ENCODE measurements around the gene UGT2B7. TPM values are rescaled to one million over a fixed set of nuclear protein-coding genes. Genes with fewer than 3 reads are reported as not detected.

The UGT2B7 gene
- total and polyA plus RNA-seq, 2 experiments from 2014 or later: not detected

DNA sequence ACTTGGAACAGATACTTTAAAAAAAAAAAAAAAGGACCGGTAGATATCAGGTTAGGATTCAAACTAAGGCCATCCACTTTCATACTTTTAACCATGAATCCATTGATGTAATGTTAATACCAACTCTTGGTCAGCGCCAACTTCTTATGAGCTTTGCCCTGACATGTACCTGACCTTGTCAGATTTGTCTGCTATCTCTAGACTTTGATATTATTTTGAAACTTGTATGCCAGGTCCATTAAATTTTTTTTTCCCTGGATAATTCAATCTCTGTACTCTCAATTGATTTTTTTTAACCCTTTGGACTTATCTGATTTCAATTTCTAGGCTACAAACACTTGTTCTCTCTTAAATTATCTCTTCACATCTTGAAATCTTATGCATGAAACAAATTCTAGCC, 27.2 kb upstream of the UGT2B7 start:
- DNase-seq (ENCODE audit: low spot score): no peak
- Histone ChIP-seq H3K9me2 (ENCODE audit: insufficient read depth) (no peaks in the 10 kb centered on the region), H3K4me2 (no peak overlapping the region), H3K36me3 (ENCODE audit: insufficient read depth) (no peaks in the 10 kb centered on the region), H3K4me3 (no peak overlapping the region), H3K4me1 (ENCODE audit: insufficient read depth) (no peaks in the 10 kb centered on the region), H3F3A (replicated peaks; ENCODE audit: low read depth) (no peaks in the 10 kb centered on the region), H3K27ac (ENCODE audit: low read depth) (no peak overlapping the region), H4K20me1 (replicated peaks; ENCODE audit: insufficient read depth) (no peaks in the 10 kb centered on the region), H3K79me2 (replicated peaks; ENCODE audit: insufficient read depth) (no peaks in the 10 kb centered on the region), H3K27me3 (ENCODE audit: insufficient read depth) (no peaks in the 10 kb centered on the region), H2AFZ (no peak overlapping the region)
- H3K36me3 Mint-ChIP-seq (ENCODE audit: low read depth): no peaks in the 10 kb centered on the region
- TF ChIP-seq, protein P1, sequence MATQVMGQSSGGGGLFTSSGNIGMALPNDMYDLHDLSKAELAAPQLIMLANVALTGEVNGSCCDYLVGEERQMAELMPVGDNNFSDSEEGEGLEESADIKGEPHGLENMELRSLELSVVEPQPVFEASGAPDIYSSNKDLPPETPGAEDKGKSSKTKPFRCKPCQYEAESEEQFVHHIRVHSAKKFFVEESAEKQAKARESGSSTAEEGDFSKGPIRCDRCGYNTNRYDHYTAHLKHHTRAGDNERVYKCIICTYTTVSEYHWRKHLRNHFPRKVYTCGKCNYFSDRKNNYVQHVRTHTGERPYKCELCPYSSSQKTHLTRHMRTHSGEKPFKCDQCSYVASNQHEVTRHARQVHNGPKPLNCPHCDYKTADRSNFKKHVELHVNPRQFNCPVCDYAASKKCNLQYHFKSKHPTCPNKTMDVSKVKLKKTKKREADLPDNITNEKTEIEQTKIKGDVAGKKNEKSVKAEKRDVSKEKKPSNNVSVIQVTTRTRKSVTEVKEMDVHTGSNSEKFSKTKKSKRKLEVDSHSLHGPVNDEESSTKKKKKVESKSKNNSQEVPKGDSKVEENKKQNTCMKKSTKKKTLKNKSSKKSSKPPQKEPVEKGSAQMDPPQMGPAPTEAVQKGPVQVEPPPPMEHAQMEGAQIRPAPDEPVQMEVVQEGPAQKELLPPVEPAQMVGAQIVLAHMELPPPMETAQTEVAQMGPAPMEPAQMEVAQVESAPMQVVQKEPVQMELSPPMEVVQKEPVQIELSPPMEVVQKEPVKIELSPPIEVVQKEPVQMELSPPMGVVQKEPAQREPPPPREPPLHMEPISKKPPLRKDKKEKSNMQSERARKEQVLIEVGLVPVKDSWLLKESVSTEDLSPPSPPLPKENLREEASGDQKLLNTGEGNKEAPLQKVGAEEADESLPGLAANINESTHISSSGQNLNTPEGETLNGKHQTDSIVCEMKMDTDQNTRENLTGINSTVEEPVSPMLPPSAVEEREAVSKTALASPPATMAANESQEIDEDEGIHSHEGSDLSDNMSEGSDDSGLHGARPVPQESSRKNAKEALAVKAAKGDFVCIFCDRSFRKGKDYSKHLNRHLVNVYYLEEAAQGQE (IDR thresholded peaks at IDR 0.05; ENCODE audit: unreplicated experiment): no peak
- TF ChIP-seq, protein P2, sequence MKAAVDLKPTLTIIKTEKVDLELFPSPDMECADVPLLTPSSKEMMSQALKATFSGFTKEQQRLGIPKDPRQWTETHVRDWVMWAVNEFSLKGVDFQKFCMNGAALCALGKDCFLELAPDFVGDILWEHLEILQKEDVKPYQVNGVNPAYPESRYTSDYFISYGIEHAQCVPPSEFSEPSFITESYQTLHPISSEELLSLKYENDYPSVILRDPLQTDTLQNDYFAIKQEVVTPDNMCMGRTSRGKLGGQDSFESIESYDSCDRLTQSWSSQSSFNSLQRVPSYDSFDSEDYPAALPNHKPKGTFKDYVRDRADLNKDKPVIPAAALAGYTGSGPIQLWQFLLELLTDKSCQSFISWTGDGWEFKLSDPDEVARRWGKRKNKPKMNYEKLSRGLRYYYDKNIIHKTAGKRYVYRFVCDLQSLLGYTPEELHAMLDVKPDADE (IDR thresholded peaks at IDR 0.05): no peak
- TF ChIP-seq POLR2AphosphoS5 (IDR thresholded peaks at IDR 0.05; ENCODE audit: low read depth): no peak
- TF ChIP-seq, protein P3, sequence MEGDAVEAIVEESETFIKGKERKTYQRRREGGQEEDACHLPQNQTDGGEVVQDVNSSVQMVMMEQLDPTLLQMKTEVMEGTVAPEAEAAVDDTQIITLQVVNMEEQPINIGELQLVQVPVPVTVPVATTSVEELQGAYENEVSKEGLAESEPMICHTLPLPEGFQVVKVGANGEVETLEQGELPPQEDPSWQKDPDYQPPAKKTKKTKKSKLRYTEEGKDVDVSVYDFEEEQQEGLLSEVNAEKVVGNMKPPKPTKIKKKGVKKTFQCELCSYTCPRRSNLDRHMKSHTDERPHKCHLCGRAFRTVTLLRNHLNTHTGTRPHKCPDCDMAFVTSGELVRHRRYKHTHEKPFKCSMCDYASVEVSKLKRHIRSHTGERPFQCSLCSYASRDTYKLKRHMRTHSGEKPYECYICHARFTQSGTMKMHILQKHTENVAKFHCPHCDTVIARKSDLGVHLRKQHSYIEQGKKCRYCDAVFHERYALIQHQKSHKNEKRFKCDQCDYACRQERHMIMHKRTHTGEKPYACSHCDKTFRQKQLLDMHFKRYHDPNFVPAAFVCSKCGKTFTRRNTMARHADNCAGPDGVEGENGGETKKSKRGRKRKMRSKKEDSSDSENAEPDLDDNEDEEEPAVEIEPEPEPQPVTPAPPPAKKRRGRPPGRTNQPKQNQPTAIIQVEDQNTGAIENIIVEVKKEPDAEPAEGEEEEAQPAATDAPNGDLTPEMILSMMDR (conservative IDR thresholded peaks at IDR 0.05; ENCODE audit: low read depth in 2 of 2): no peak
- TF ChIP-seq NANOG (IDR thresholded peaks at IDR 0.05; ENCODE audit: borderline replicate concordance): no peak
- TF ChIP-seq EZH2 (IDR thresholded peaks at IDR 0.05; ENCODE audit: low read depth, unreplicated experiment): no peak
- TF ChIP-seq EZH2phosphoT487 (IDR thresholded peaks at IDR 0.05; ENCODE audit: unreplicated experiment): no peak
- TF ChIP-seq CREB1 (CRISPR knock-in tag; IDR thresholded peaks at IDR 0.05; ENCODE audit: low read depth): no peak
- no peak for TF ChIP-seq ZNF114 (CRISPR knock-in tag; IDR thresholded peaks at IDR 0.05)
- no peak for TF ChIP-seq STAT1 (IDR thresholded peaks at IDR 0.05; ENCODE audit: unreplicated experiment)
- H3K4me1 Mint-ChIP-seq: no peaks in the 10 kb centered on the region
- no peak overlapping the region for H3K4me3 Mint-ChIP-seq
- no peaks in the 10 kb centered on the region for H3K27me3 Mint-ChIP-seq (ENCODE audit: insufficient read depth, low read depth, poor library complexity)
- ATAC-seq: no peak
- no peak overlapping the region; the same call in 1 of the 2 replicates for H3K27ac Mint-ChIP-seq
- no peaks in the 10 kb centered on the region for H3K9me3 Mint-ChIP-seq

DNA sequence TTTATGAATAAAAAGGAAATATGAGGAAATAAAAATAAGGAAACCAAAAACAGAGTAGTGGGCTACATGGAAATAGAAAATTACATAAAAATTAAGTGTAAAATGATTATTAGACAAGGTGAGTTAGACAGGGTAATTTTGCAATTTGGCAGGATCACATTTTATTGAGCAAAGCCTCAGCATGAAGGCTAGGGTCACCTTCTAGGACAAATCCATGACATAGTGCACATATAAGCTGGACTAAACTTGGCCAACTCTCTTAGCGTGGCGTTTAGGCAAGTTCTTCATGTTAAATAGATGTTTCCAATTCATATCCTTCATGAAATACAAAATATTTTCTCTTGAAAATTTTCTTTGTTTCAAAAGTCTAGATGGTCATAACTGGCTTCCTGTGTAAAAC, 25.7 kb upstream of the UGT2B7 start:
- H3K4me3 ChIP-seq: no peak overlapping the region
- DNase-seq (ENCODE audit: low spot score) (no peak), ATAC-seq (no peak)
- no peaks in the 10 kb centered on the region for H3K4me1 Mint-ChIP-seq
- no peaks in the 10 kb centered on the region for H3K79me2 ChIP-seq (replicated peaks; ENCODE audit: insufficient read depth)
- H3K4me2 ChIP-seq: no peak overlapping the region
- H3K9me3 Mint-ChIP-seq: no peaks in the 10 kb centered on the region
- no peaks in the 10 kb centered on the region for H3K27me3 ChIP-seq (ENCODE audit: insufficient read depth)
- H2AFZ ChIP-seq: no peak overlapping the region
- no peak overlapping the region for H3K27ac ChIP-seq (ENCODE audit: low read depth)
- TF ChIP-seq EZH2 (IDR thresholded peaks at IDR 0.05; ENCODE audit: low read depth, unreplicated experiment) (no peak), POLR2AphosphoS5 (IDR thresholded peaks at IDR 0.05; ENCODE audit: low read depth) (no peak), CREB1 (CRISPR knock-in tag; IDR thresholded peaks at IDR 0.05; ENCODE audit: low read depth) (no peak), NANOG (IDR thresholded peaks at IDR 0.05; ENCODE audit: borderline replicate concordance) (no peak)
- TF ChIP-seq, protein P2 (IDR thresholded peaks at IDR 0.05): no peak
- no peaks in the 10 kb centered on the region for H3K27me3 Mint-ChIP-seq (ENCODE audit: insufficient read depth, low read depth, poor library complexity)
- H4K20me1 ChIP-seq (replicated peaks; ENCODE audit: insufficient read depth): no peaks in the 10 kb centered on the region
- no peaks in the 10 kb centered on the region for H3F3A ChIP-seq (replicated peaks; ENCODE audit: low read depth)
- H3K36me3 Mint-ChIP-seq (ENCODE audit: low read depth): no peaks in the 10 kb centered on the region
- H3K36me3 ChIP-seq (ENCODE audit: insufficient read depth): no peaks in the 10 kb centered on the region
- H3K4me1 ChIP-seq (ENCODE audit: insufficient read depth): no peaks in the 10 kb centered on the region
- H3K4me3 Mint-ChIP-seq: no peak overlapping the region
- H3K9me2 ChIP-seq (ENCODE audit: insufficient read depth): no peaks in the 10 kb centered on the region
- no peak overlapping the region for H3K27ac Mint-ChIP-seq

Data from GM23338 (cell line).